H1 (cell line): ENCODE results near the gene KPNA3. TPM values are rescaled to one million over a fixed set of nuclear protein-coding genes. Genes with fewer than 3 reads are reported as not detected.

ENCODE experiments used
- CTCF ChIA-PET: fragments of 300-600 bp; sonication (Branson Sonifier 250); formaldehyde crosslinking; loops from one replicate; lab custom pipeline; 2021; ENCODE audit not compliant: partially characterized antibody; lab: Charles Lee
- POLR2A ChIA-PET: fragments of 300-600 bp; sonication (Branson Sonifier 250); formaldehyde crosslinking; loops from one replicate; lab custom pipeline; 2021; ENCODE audit warnings: inconsistent platforms; ENCODE audit not compliant: partially characterized antibody; lab: Charles Lee
- DNase-seq, 2 experiments: peaks; one replicate each; pipeline versions ENCODE4 v3.0.0 to v3.0.0-alpha.2; 2010 to 2022; ENCODE audit warnings: low spot score in 2 of 2, low read depth in 1 of 2, mixed read lengths in 1 of 2
- FAIRE-seq: peaks from 2 replicates; lab custom pipeline; 2011; peaks lifted over from hg19 to GRCh38; lab: Jason Lieb, UNC
- H2AFZ ChIP-seq: 2 replicates; pipeline ENCODE4 v1.8.1; 2012; ENCODE audit warnings: low read length, inconsistent platforms
- H2AK5ac ChIP-seq: 2 replicates; pipeline ENCODE4 v1.6.1; 2013; ENCODE audit warnings: low read depth, low read length
- H2BK120ac ChIP-seq: replicated peaks from 2 replicates; pipeline ENCODE3; 2013; ENCODE audit warnings: low read depth, low read length, inconsistent platforms
- H2BK12ac ChIP-seq: 2 replicates; pipeline ENCODE4 v1.6.1; 2013; ENCODE audit warnings: low read depth, low read length
- H2BK15ac ChIP-seq: 2 replicates; pipeline ENCODE4 v1.6.1; 2013; ENCODE audit warnings: low read length
- H2BK20ac ChIP-seq: 2 replicates; pipeline ENCODE4 v1.6.1; 2013; ENCODE audit warnings: low read length
- H2BK5ac ChIP-seq: 2 replicates; pipeline ENCODE4 v1.6.1; 2013; ENCODE audit warnings: low read depth, low read length
- H3K14ac ChIP-seq: 2 replicates; pipeline ENCODE4 v1.6.1; 2013; ENCODE audit warnings: inconsistent platforms; ENCODE audit not compliant: insufficient read length
- H3K18ac ChIP-seq: 2 replicates; pipeline ENCODE4 v1.6.1; 2013; ENCODE audit warnings: low read length; ENCODE audit errors: extremely low read depth
- H3K23ac ChIP-seq: 2 replicates; pipeline ENCODE4 v1.6.1; 2013; ENCODE audit warnings: inconsistent platforms; ENCODE audit not compliant: insufficient read length
- H3K23me2 ChIP-seq: 2 replicates; pipeline ENCODE4 v1.6.1; 2013; ENCODE audit warnings: low read depth, low read length
- H3K27ac ChIP-seq: 2 replicates; pipeline ENCODE4 v1.6.1; 2011; ENCODE audit warnings: low read depth, low read length, inconsistent platforms
- H3K27me3 ChIP-seq, 4 experiments: replicated peaks in 1 of 4; 1 replicate in 1 of 4; 2 replicates in 3 of 4; pipeline versions ENCODE4 v1.6.1 to v1.8.1; 2011 to 2013; ENCODE audit warnings: low read length in 3 of 4, mild to moderate bottlenecking in 3 of 4, inconsistent platforms in 2 of 4, mixed read lengths in 2 of 4, moderate library complexity in 1 of 4; ENCODE audit not compliant: control insufficient read depth in 3 of 4, insufficient read depth in 3 of 4; ENCODE audit errors: extremely low read depth in 1 of 4
- H3K36me3 ChIP-seq, 4 experiments: 2 replicates each; pipeline versions ENCODE4 v1.6.1 to v1.8.1; 2011 to 2013; ENCODE audit warnings: mild to moderate bottlenecking in 4 of 4, low read length in 3 of 4, moderate library complexity in 2 of 4, control low read depth in 1 of 4, inconsistent platforms in 1 of 4; ENCODE audit not compliant: insufficient read depth in 4 of 4, control insufficient read depth in 2 of 4
- H3K4ac ChIP-seq: replicated peaks from 2 replicates; pipeline ENCODE3; 2013; ENCODE audit warnings: low read length, low read depth, mixed read lengths, inconsistent platforms; ENCODE audit not compliant: insufficient read length
- H3K4me1 ChIP-seq, 4 experiments: replicated peaks in 1 of 4; 1 replicate in 1 of 4; 2 replicates in 3 of 4; pipeline versions ENCODE4 v1.6.1 to v1.8.1; 2011 to 2013; ENCODE audit warnings: low read length in 3 of 4, inconsistent platforms in 2 of 4, mixed read lengths in 1 of 4; ENCODE audit not compliant: insufficient read depth in 4 of 4, control insufficient read depth in 3 of 4
- H3K4me2 ChIP-seq, 2 experiments: 2 replicates each; pipeline versions ENCODE4 v1.6.1 to v1.8.1; 2011 to 2013; ENCODE audit warnings: low read depth in 2 of 2, low read length in 2 of 2, control low read depth in 1 of 2, inconsistent platforms in 1 of 2, mild to moderate bottlenecking in 1 of 2; ENCODE audit not compliant: insufficient read depth in 1 of 2
- H3K4me3 ChIP-seq, 4 experiments: fragments of 200-600, 300-600 bp in 1 of 4; sonication (generic), shearing (Covaris generic), sonication (Bioruptor Twin) in 1 of 4; 2 replicates each; pipeline versions ENCODE4 v1.5.1 to v1.8.1; 2011 to 2016; ENCODE audit warnings: low read length in 4 of 4, low read depth in 3 of 4, control low read depth in 2 of 4, inconsistent platforms in 2 of 4, mild to moderate bottlenecking in 2 of 4, mixed read lengths in 1 of 4, moderate library complexity in 1 of 4; ENCODE audit not compliant: insufficient read depth in 2 of 4; ENCODE audit errors: extremely low read depth in 1 of 4
- H3K56ac ChIP-seq: replicated peaks from 2 replicates; pipeline ENCODE3; 2013; ENCODE audit warnings: low read depth, mild to moderate bottlenecking, mixed read lengths, low read length, inconsistent platforms; ENCODE audit not compliant: insufficient read length
- H3K79me1 ChIP-seq: 2 replicates; pipeline ENCODE4 v1.6.1; 2013; ENCODE audit warnings: low read depth, low read length, control low read depth
- H3K79me2 ChIP-seq, 2 experiments: 2 replicates each; pipeline versions ENCODE4 v1.6.1 to v1.8.1; 2012 to 2013; ENCODE audit warnings: low read length in 2 of 2, mild to moderate bottlenecking in 2 of 2, inconsistent platforms in 1 of 2; ENCODE audit not compliant: insufficient read depth in 2 of 2, control insufficient read depth in 1 of 2
- H3K9ac ChIP-seq, 4 experiments: replicated peaks in 1 of 4; 1 replicate in 1 of 4; 2 replicates in 3 of 4; pipeline versions ENCODE4 v1.6.1 to v1.8.1; 2011 to 2013; ENCODE audit warnings: low read depth in 3 of 4, low read length in 3 of 4, control low read depth in 2 of 4, mild to moderate bottlenecking in 2 of 4, moderate library complexity in 2 of 4, inconsistent platforms in 1 of 4; ENCODE audit errors: extremely low read depth in 1 of 4
- H3K9me3 ChIP-seq, 2 experiments: 2 replicates each; pipeline versions ENCODE4 v1.6.1 to v1.8.1; 2012 to 2013; ENCODE audit warnings: mild to moderate bottlenecking in 2 of 2, moderate library complexity in 2 of 2, control low read depth in 1 of 2, inconsistent platforms in 1 of 2, low read depth in 1 of 2, low read length in 1 of 2, mixed read lengths in 1 of 2; ENCODE audit not compliant: insufficient read depth in 2 of 2
- H4K20me1 ChIP-seq, 2 experiments: replicated peaks in 1 of 2; 2 replicates each; pipeline versions ENCODE3 to v1.8.1; 2011 to 2013; ENCODE audit warnings: inconsistent platforms in 2 of 2, low read length in 2 of 2, mild to moderate bottlenecking in 1 of 2; ENCODE audit not compliant: insufficient read depth in 2 of 2, control insufficient read depth in 1 of 2
- H4K5ac ChIP-seq: 2 replicates; pipeline ENCODE4 v1.6.1; 2013; ENCODE audit warnings: low read length, low read depth, mixed read lengths, inconsistent platforms; ENCODE audit not compliant: insufficient read length
- H4K8ac ChIP-seq: 2 replicates; pipeline ENCODE4 v1.8.0; 2013; ENCODE audit warnings: mild to moderate bottlenecking, moderate library complexity, low read length, inconsistent platforms; ENCODE audit not compliant: insufficient read depth; ENCODE audit errors: extremely low read depth
- H4K91ac ChIP-seq: replicated peaks from 2 replicates; pipeline ENCODE3; 2013; ENCODE audit warnings: low read length, mixed read lengths, inconsistent platforms; ENCODE audit not compliant: insufficient read length
- POU5F1 ChIP-seq: IDR thresholded peaks from 2 replicates; pipeline ENCODE4 v1.6.1; 2011; ENCODE audit warnings: low read depth, mild to moderate bottlenecking, low read length, moderate library complexity
- TAF7 ChIP-seq: optimal IDR thresholded peaks from 2 replicates; pipeline ENCODE3; 2011; ENCODE audit warnings: low read depth, mild to moderate bottlenecking, inconsistent platforms, low read length, moderate library complexity, borderline replicate concordance
- YY1 ChIP-seq: IDR thresholded peaks from 2 replicates; pipeline ENCODE4 v1.6.1; 2011; ENCODE audit warnings: low read depth, mild to moderate bottlenecking, low read length
- WGBS, 2 experiments: shearing (Covaris generic) in 1 of 2; methylation state at CpG; one replicate each; pipeline versions ENCODE4 v1.1.6 to v1.1.7; 2013 to 2015; ENCODE audit warnings: low lambda C conversion rate in 2 of 2, mixed read lengths in 2 of 2, inconsistent platforms in 1 of 2, low coverage in 1 of 2, missing lambda C conversion rate in 1 of 2; ENCODE audit not compliant: insufficient replicate concordance in 2 of 2, insufficient coverage in 1 of 2, insufficient read length in 1 of 2; ENCODE audit errors: extremely low coverage in 1 of 2, missing lambda C conversion rate in 1 of 2; 5-methylcytosine and 5-hydroxymethylcytosine counted together
- polyA plus RNA-seq, 7 experiments: library from polyadenylated mRNA; depleted of rRNA in 3 of 7; stranded (reverse) in 5 of 7; unstranded in 2 of 7; fragments of >200 nt in 5 of 7; fragments of 200-250 nt in 2 of 7; gene quantifications; 1 replicate in 5 of 7; 2 replicates in 1 of 7; 4 replicates in 1 of 7; pipeline versions ENCODE4 v1.2.1 to v1.2.3, GENCODE V29; 2011 to 2013; ENCODE audit warnings: missing spikeins in 2 of 7, mixed read lengths in 2 of 7
- total RNA-seq: library from RNA; stranded (reverse); fragmentation: NEBNext Ultra II Directional; extraction: Animal tissue kit (Norgen Biotek cat#: 25700); gene quantifications from 2 replicates; pipeline ENCODE4 v1.2.1, GENCODE V29; 2021

The KPNA3 gene
- total and polyA plus RNA-seq, 2 of the 8 experiments (the other 6 are each of a cell fraction or from before 2014, with no cell fraction given), result 21.4 to 63.2 TPM

- ChIA-PET CTCF (interaction anchor here (0.8 to 1.5 kb wide), 6 partner anchors 8 to 150 kb away, joined by 3 to 5 read pairs (median 4); no protein-coding TSS in a partner anchor), POLR2A (interaction anchor here (1.4 kb wide), 1 partner anchor 28 kb away, joined by 8 read pairs; the partner anchor contains the start of gene KPNA3)
- WGBS, 2 experiments, result 80% methylated on average over 2 of the region's 2 CpGs; no CpG with 5 or more reads in 1 of the 2 experiments
- no peaks in the 10 kb centered on the region for H3K27me3 ChIP-seq
- no peaks in the 10 kb centered on the region for H3K79me1 ChIP-seq
- H3K4me2 ChIP-seq, result no peak overlapping the region
- no peak overlapping the region for H3K9ac ChIP-seq
- no peak overlapping the region for H4K91ac ChIP-seq
- no peak overlapping the region for H2BK5ac ChIP-seq
- no peak overlapping the region for H2AK5ac ChIP-seq
- H2AFZ ChIP-seq, result no peak overlapping the region
- no peak overlapping the region for H2BK20ac ChIP-seq
- H2BK12ac ChIP-seq, result no peak overlapping the region
- TF ChIP-seq TAF7 (no peak), POU5F1 (no peak), YY1 (no peak)
- H3K9me3 ChIP-seq, result no peaks in the 10 kb centered on the region
- H3K14ac ChIP-seq, result no peak overlapping the region
- no peaks in the 10 kb centered on the region for H3K23me2 ChIP-seq
- H3K4ac ChIP-seq, result no peak overlapping the region
- FAIRE-seq, result no peak
- no peaks in the 10 kb centered on the region for H3K4me1 ChIP-seq
- no peak overlapping the region for H3K23ac ChIP-seq
- H3K4me3 ChIP-seq, result no peak overlapping the region
- no peak overlapping the region for H2BK120ac ChIP-seq
- no peak overlapping the region for H2BK15ac ChIP-seq
- no peaks in the 10 kb centered on the region for H3K79me2 ChIP-seq
- H4K8ac ChIP-seq, result no peak overlapping the region
- H3K36me3 ChIP-seq, result no peaks in the 10 kb centered on the region
- H4K5ac ChIP-seq, result no peak overlapping the region
- H3K27ac ChIP-seq, result no peak overlapping the region
- H3K18ac ChIP-seq, result no peak overlapping the region
- no peaks in the 10 kb centered on the region for H4K20me1 ChIP-seq
- no peak for DNase-seq
- no peak overlapping the region for H3K56ac ChIP-seq
These were observed 28.2 kb upstream of the KPNA3 start for GRCh38 chr13:49820591-49821215.
